Lower leg skin (tissue), 3 donors: Measurements from ENCODE around the gene COL9A2.

Experiments used
- CTCF ChIP-seq, 3 donors: fragments of 450-650 bp; IDR thresholded peaks; one replicate each; pipeline ENCODE4 v1.5.1; 2016; ENCODE audit warnings: antibody characterized with exemption in 3 of 3, mild to moderate bottlenecking in 3 of 3, moderate library complexity in 2 of 3
- POLR2A ChIP-seq, 2 donors: fragments of 450-650 bp; IDR thresholded peaks; one replicate each; pipeline ENCODE4 v1.6.1; 2016 to 2017; ENCODE audit warnings: antibody characterized with exemption in 2 of 2, mild to moderate bottlenecking in 1 of 2, moderate library complexity in 1 of 2

GRCh38 chr1:40318476-40318875 lies 1.4 kb upstream of the COL9A2 start:
- TF ChIP-seq CTCF (IDR thresholded peaks at IDR 0.05) (no peak), POLR2A (IDR thresholded peaks at IDR 0.05) (no peak)
